Uterus (tissue), 2 donors: ENCODE data around the gene ST8SIA4.

ENCODE experiments used
- POLR2A ChIP-seq, 2 donors: fragments of 450-650 bp; IDR thresholded peaks; one replicate each; pipeline ENCODE4 v1.6.1; 2016; ENCODE audit warnings: antibody characterized with exemption in 2 of 2, mild to moderate bottlenecking in 1 of 2, moderate library complexity in 1 of 2
- TF ChIP-seq, protein P1 (sequence below), 4 experiments: fragments of 200-600 bp in 2 of 4; fragments of 450-650 bp in 2 of 4; sonication (generic) in 2 of 4; IDR thresholded peaks; one replicate each; pipeline ENCODE4 v1.5.1; 2016 to 2019; ENCODE audit warnings: antibody characterized with exemption in 4 of 4, mild to moderate bottlenecking in 2 of 4, moderate library complexity in 1 of 4

DNA sequence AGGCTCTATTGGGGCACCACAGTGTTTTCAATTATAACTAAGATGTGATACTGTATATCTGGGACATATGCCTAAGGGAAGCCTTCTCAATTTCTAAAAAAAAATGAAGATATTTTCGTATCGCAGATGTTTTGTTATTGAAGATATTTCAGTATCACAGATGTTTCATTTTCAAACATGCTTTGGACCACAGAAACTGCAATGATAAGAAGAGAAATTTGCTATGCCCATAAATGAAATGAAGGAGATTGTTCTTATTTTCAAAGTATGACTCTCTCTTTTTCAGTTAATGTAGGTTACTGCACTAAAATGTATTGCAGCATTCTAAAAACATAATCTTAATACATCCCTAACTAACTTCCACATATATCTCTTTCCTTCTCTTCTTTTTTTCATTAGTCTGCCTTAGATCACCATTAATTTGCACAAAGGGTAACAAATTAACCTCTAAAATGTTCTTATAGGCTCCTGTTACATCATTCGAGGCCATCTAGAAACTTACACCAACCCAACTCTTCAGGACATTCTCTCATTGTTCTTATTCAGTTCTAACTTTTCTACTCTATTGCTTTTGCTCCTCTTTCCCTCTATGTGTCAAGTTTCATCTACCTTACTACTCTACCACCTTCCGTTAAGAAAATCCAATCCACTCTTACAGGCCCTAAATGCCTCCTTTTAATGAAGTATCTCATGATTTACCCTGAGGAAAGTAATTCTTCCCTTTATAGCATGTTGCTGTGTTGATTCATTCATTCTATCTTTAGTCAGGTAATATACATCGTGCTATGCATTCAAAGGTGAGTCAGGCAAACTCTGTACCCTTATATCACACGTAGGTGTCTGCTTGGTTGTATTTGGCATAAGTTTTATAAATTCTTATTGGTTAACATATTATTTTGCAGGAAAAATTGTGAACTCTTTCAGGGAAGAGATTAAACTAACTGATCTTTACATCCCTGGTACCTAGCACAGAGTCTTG, 70.5 kb downstream of the ST8SIA4 start:
- TF ChIP-seq, protein P1, sequence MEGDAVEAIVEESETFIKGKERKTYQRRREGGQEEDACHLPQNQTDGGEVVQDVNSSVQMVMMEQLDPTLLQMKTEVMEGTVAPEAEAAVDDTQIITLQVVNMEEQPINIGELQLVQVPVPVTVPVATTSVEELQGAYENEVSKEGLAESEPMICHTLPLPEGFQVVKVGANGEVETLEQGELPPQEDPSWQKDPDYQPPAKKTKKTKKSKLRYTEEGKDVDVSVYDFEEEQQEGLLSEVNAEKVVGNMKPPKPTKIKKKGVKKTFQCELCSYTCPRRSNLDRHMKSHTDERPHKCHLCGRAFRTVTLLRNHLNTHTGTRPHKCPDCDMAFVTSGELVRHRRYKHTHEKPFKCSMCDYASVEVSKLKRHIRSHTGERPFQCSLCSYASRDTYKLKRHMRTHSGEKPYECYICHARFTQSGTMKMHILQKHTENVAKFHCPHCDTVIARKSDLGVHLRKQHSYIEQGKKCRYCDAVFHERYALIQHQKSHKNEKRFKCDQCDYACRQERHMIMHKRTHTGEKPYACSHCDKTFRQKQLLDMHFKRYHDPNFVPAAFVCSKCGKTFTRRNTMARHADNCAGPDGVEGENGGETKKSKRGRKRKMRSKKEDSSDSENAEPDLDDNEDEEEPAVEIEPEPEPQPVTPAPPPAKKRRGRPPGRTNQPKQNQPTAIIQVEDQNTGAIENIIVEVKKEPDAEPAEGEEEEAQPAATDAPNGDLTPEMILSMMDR (IDR thresholded peaks at IDR 0.05) = no peak
- TF ChIP-seq POLR2A (IDR thresholded peaks at IDR 0.05) = no peak
